ENCODE measurements around the gene FAM98C. TPM values are rescaled to one million over a fixed set of nuclear protein-coding genes. Genes with fewer than 3 reads are reported as not detected.
"Not testable (repeated sequence)": the region's sequence is repeated elsewhere in the genome, so short reads cannot be mapped to it uniquely, and the experiment has no call there.

FAM98C gene
- total and polyA plus RNA-seq, 9 donors: 8.0 to 15.4 (median 9.3) TPM

DNA sequence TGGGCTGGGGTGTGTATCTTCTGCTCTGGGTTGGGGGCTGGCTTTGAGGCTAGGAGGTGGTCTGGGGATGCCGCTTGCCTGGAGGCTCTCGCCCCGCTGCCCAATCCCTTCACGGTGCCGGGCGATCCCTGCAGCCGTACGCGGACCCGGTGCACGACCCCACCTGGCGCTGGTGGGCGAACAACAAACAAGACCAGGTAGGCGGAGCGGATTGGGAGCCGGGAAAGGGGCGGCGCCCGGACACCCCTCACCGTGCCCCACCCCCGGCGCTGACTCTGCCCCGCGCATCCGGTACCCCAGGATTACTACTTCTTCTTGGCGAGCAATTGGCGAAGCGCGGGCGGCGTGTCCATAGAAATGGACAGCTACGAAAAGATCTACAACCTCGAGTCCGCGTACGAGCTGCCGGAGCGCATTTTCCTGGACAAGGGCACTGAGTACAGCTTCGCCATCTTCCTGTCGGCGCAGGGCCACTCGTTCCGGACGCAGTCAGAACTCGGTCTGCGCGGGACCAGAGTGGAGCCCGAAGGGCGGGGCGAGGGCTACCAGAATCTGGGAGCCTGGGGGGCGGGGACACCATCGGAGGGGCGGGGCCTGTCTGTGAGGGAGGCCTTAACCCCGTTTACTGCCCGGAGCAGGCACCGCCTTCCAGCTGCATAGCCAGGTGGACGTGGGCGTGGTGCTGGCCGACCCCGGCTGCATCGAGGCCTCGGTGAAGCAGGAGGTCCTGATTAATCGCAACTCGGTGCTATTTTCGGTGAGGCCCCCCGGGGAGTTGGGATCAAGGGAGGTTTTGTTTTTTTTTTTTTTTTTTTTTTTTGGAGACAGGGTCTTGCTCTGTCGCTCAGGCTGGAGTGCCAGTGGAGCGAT is 40.6 kb upstream of the FAM98C start:
- peaks cover 60% of the 10 kb centered on the region for H3K27me3 ChIP-seq (ENCODE audit: control insufficient read depth, insufficient read depth, low read length)
- no peaks in the 10 kb centered on the region for H3K9me3 ChIP-seq (replicated peaks; ENCODE audit: control insufficient read depth, low read depth, low read length)
- WGBS (ENCODE audit: insufficient coverage): 2% methylated on average over 58 of the region's 68 CpGs
- peak; percentile 59 for DNase-seq
- H3K4me1 ChIP-seq (ENCODE audit: control insufficient read depth, insufficient read depth, low read length): peaks cover 17% of the 10 kb centered on the region
- H3K27ac ChIP-seq (ENCODE audit: low read length): peak overlapping the region; percentile 42
- no peaks in the 10 kb centered on the region for H3K36me3 ChIP-seq (ENCODE audit: control insufficient read depth, insufficient read depth, low read length)
- peak overlapping the region; percentile 48 for H3K4me3 ChIP-seq (ENCODE audit: low read length)

- 77% methylated on average over 7 of the region's 16 CpGs for WGBS (ENCODE audit: insufficient coverage)
- Histone ChIP-seq H3K4me1 (ENCODE audit: control insufficient read depth, insufficient read depth, low read length) (peaks cover 17% of the 10 kb centered on the region), H3K27me3 (ENCODE audit: control insufficient read depth, insufficient read depth, low read length) (peaks cover 60% of the 10 kb centered on the region)
- not testable (repeated sequence) for H3K27ac ChIP-seq (ENCODE audit: low read length); DNase-seq; H3K36me3 ChIP-seq (ENCODE audit: control insufficient read depth, insufficient read depth, low read length); H3K9me3 ChIP-seq (replicated peaks; ENCODE audit: control insufficient read depth, low read depth, low read length); H3K4me3 ChIP-seq (ENCODE audit: low read length)
Observed at GRCh38 chr19:38362946-38363688, 39.8 kb upstream of the FAM98C start.

- no peak overlapping the region for H3K27ac ChIP-seq (ENCODE audit: low read length)
- H3K36me3 ChIP-seq (ENCODE audit: control insufficient read depth, insufficient read depth, low read length): no peaks in the 10 kb centered on the region
- peaks cover 10% of the 10 kb centered on the region for H3K4me1 ChIP-seq (ENCODE audit: control insufficient read depth, insufficient read depth, low read length)
- 71% methylated on average over 12 of the region's 12 CpGs for WGBS (ENCODE audit: insufficient coverage)
- peaks cover 27% of the 10 kb centered on the region for H3K27me3 ChIP-seq (ENCODE audit: control insufficient read depth, insufficient read depth, low read length)
- no peak for DNase-seq
- no peaks in the 10 kb centered on the region for H3K9me3 ChIP-seq (replicated peaks; ENCODE audit: control insufficient read depth, low read depth, low read length)
- no peak overlapping the region for H3K4me3 ChIP-seq (ENCODE audit: low read length)
Observed at GRCh38 chr19:38367041-38367440, 35.9 kb upstream of the FAM98C start.

DNA sequence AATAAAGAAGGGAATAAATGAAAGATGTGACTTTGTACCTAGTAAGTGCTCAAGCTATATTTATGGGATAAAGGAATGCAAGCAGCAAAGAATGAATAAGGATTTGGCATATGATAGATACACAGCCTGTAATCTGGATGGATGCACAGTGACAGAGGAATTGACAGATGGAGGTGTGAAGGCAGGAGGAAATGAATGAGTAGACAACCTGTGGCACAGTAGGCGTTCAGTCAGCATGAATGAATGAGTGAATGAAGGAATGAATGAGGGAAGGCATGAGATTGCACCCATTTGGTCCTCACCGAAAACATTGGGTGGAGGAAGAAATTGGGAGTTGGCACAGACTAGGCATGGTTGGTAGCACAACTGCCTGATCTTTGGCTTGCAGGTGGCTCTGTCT is 33.3 kb upstream of the FAM98C start:
- Histone ChIP-seq H3K4me3 (ENCODE audit: low read length) (no peak overlapping the region), H3K27me3 (ENCODE audit: control insufficient read depth, insufficient read depth, low read length) (peaks cover 18% of the 10 kb centered on the region), H3K36me3 (ENCODE audit: control insufficient read depth, insufficient read depth, low read length) (no peaks in the 10 kb centered on the region), H3K27ac (ENCODE audit: low read length) (no peak overlapping the region), H3K9me3 (replicated peaks; ENCODE audit: control insufficient read depth, low read depth, low read length) (no peaks in the 10 kb centered on the region), H3K4me1 (ENCODE audit: control insufficient read depth, insufficient read depth, low read length) (no peaks in the 10 kb centered on the region)
- no peak for DNase-seq
- 75% methylated on average over 1 of the region's 2 CpGs for WGBS (ENCODE audit: insufficient coverage)

DNA sequence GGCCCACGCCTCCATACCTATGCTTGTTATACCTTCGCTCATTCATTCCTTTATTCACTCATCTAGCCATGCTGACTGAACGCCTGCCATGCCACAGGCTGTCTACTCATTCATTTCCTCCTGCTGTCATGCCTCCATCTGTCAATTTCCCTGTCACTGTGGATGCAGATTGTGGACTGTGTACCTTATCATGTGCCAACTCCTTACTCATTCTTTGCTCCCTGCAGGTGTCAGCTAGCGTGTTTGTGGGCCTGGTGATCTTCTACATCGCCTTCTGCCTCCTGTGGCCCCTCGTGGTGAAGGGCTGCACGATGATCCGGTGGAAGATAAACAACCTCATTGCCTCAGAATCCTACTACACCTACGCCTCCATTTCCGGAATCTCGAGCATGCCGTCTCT is 32.6 kb upstream of the FAM98C start:
- peaks cover 18% of the 10 kb centered on the region for H3K27me3 ChIP-seq (ENCODE audit: control insufficient read depth, insufficient read depth, low read length)
- no peak for DNase-seq
- H3K27ac ChIP-seq (ENCODE audit: low read length): no peak overlapping the region
- no peaks in the 10 kb centered on the region for H3K36me3 ChIP-seq (ENCODE audit: control insufficient read depth, insufficient read depth, low read length)
- WGBS (ENCODE audit: insufficient coverage): 66% methylated on average over 11 of the region's 12 CpGs
- no peak overlapping the region for H3K4me3 ChIP-seq (ENCODE audit: low read length)
- no peaks in the 10 kb centered on the region for H3K9me3 ChIP-seq (replicated peaks; ENCODE audit: control insufficient read depth, low read depth, low read length)
- H3K4me1 ChIP-seq (ENCODE audit: control insufficient read depth, insufficient read depth, low read length): peaks cover 2% of the 10 kb centered on the region

DNA sequence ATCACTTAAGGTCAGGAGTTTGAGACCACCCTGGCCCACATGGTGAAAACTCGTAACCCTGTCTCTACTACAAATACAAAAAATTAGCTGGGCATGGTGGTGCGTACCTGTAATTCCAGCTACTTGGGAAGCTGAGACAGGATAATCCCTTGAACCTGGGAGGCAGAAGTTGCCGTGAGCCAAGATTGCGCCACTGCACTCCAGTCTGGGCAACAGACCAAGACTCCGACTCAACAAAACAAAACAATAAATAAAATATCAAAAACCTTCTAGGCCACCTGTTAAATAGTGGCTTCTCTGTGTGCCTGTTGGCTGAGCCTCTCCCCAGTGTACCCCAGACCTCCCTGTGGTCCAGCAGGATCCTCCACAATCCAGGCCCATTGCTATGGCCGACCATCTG is 31.8 kb upstream of the FAM98C start:
- H3K4me3 ChIP-seq (ENCODE audit: low read length): no peak overlapping the region
- no peak overlapping the region for H3K27ac ChIP-seq (ENCODE audit: low read length)
- peaks cover 3% of the 10 kb centered on the region for H3K36me3 ChIP-seq (ENCODE audit: control insufficient read depth, insufficient read depth, low read length)
- DNase-seq: no peak
- whole genome bisulfite sequencing (ENCODE audit: insufficient coverage): 100% methylated on average over 1 of the region's 6 CpGs
- peaks cover 14% of the 10 kb centered on the region for H3K27me3 ChIP-seq (ENCODE audit: control insufficient read depth, insufficient read depth, low read length)
- H3K9me3 ChIP-seq (replicated peaks; ENCODE audit: control insufficient read depth, low read depth, low read length): no peaks in the 10 kb centered on the region
- peaks cover 10% of the 10 kb centered on the region for H3K4me1 ChIP-seq (ENCODE audit: control insufficient read depth, insufficient read depth, low read length)

DNA sequence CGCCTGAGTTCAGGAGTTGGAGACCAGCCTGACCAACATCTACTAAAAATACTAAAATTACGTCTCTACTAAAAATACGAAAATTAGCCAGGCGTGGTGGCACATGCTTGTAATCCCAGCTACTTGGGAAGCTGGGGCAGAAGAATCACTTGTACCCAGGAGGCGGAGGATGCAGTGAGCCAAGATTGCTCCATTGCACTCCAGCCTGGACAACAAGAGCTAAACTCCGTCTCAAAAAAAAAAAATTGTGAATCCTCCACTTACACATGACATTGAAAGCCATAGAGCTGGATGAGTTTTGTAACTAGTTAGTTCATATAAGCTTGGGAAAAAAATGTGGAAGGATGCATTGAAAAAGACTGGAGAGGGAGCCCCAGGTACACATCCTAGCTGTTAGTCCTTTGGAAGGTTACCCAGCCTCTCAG is 29.0 kb upstream of the FAM98C start:
- Histone ChIP-seq H3K4me3 (ENCODE audit: low read length) (peak overlapping the region; percentile 98), H3K9me3 (replicated peaks; ENCODE audit: control insufficient read depth, low read depth, low read length) (no peaks in the 10 kb centered on the region), H3K27me3 (ENCODE audit: control insufficient read depth, insufficient read depth, low read length) (peaks cover 4% of the 10 kb centered on the region), H3K27ac (ENCODE audit: low read length) (peak overlapping the region; percentile 98), H3K36me3 (ENCODE audit: control insufficient read depth, insufficient read depth, low read length) (peaks cover 21% of the 10 kb centered on the region), H3K4me1 (ENCODE audit: control insufficient read depth, insufficient read depth, low read length) (peaks cover 20% of the 10 kb centered on the region)
- WGBS (ENCODE audit: insufficient coverage): 66% methylated on average over 4 of the region's 6 CpGs
- DNase-seq: no peak

DNA sequence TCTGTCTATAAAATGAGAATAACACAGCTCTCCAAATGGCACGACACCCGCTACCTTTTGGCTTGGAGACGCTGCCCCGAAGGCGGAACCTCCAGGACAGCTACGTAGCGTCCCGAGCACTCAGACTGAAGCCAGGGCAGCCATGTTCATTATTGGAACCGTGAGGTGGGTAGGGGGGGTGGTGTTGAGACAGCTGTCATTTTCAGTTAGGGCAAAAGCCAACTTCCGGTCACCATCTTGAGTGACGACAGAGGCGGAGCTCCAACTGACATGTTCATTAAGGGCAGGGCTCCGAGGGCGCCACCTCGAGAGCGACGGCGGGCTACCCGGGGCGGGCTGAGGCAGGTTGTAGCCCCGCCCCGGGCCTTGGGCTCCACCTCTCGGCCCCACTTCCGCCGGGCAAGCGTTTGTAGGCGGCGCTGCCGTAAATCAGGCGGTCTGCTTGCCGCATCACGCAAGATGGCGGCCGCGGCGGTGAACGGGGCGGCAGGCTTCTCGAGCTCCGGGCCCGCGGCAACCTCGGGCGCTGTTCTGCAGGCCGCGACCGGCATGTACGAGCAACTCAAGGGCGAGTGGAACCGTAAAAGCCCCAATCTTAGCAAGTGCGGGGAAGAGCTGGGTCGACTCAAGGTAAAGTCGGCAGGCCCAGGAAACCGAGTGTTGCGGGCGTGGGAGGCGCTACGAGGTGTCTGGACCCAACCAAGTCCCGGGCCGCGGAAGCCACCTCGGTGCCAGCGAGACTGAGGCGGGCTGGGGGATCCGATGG is 28.4 kb upstream of the FAM98C start, which contains the start of gene PSMD8:
Gene PSMD8, plus strand, starts transcription at position 240 of the 766 bp plus-strand sequence. Its CDS starts 31 bp downstream, at position 271.
- Histone ChIP-seq H3K27ac (ENCODE audit: low read length) (peak within 1 kb of the TSS; percentile 98), H3K36me3 (ENCODE audit: control insufficient read depth, insufficient read depth, low read length) (peaks cover 27% of the 10 kb centered on the region), H3K4me1 (ENCODE audit: control insufficient read depth, insufficient read depth, low read length) (peaks cover 20% of the 10 kb centered on the region), H3K9me3 (replicated peaks; ENCODE audit: control insufficient read depth, low read depth, low read length) (no peaks in the 10 kb centered on the region), H3K4me3 (ENCODE audit: low read length) (peak within 1 kb of the TSS; percentile 98), H3K27me3 (ENCODE audit: control insufficient read depth, insufficient read depth, low read length) (peaks cover 4% of the 10 kb centered on the region)
- WGBS (ENCODE audit: insufficient coverage): under 1% methylated on average over 65 of the region's 65 CpGs
- DNase-seq: peak; percentile 100

DNA sequence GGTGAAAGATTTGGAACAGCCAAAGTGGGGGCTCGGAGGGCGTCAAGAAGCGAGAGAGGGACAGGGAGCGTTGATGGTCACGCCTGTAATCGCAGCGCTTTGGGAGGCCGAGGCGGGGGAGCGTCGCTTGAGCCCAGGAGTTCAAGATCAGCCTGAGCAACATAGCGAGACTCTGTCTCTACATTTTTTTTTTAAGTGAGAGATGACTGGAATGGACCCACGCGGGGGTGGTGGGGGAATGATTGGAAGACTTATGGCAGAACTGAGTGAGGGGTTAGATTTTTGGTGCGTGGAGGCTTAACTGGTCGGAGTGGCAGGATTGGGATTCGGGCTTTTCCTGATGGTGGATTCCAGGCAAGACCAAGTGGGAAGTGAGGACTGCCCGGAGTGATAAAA is 27.8 kb upstream of the FAM98C start:
- no peak for DNase-seq
- WGBS (ENCODE audit: insufficient coverage): under 1% methylated on average over 18 of the region's 18 CpGs
- H3K9me3 ChIP-seq (replicated peaks; ENCODE audit: control insufficient read depth, low read depth, low read length): no peaks in the 10 kb centered on the region
- H3K36me3 ChIP-seq (ENCODE audit: control insufficient read depth, insufficient read depth, low read length): peaks cover 30% of the 10 kb centered on the region
- H3K27me3 ChIP-seq (ENCODE audit: control insufficient read depth, insufficient read depth, low read length): peaks cover 4% of the 10 kb centered on the region
- H3K4me1 ChIP-seq (ENCODE audit: control insufficient read depth, insufficient read depth, low read length): peaks cover 20% of the 10 kb centered on the region
- peak overlapping the region; percentile 98 for H3K27ac ChIP-seq (ENCODE audit: low read length)
- peak overlapping the region; percentile 98 for H3K4me3 ChIP-seq (ENCODE audit: low read length)
